GM21447 (cell line): ENCODE results near the gene E2F3.

ENCODE experiments used
- ATAC-seq: cut with Tn5 transposase; IDR thresholded peaks from one replicate; pipeline ENCODE4 v1.9.1; 2021; ENCODE audit not compliant: unreplicated experiment

E2F3 gene

DNA sequence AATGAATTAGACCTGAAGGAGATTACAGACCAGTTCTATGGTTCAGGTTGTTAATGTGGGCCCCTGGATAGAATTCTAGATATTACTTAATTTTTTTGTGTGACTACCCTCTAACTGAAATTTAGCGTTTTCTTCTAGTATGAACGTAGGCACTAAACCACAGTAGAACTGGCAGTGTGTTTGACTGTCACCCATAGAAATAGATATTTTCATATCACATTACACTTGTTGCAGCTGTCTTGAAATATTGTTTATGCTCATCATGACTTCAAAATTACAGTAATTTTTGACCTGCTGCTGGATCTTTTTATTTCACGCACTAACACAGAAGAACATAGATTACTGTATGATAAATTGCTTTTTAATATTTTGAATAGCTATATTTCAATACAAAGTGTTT, 31.6 kb downstream of the E2F3 start:
- ATAC-seq: no peak

DNA sequence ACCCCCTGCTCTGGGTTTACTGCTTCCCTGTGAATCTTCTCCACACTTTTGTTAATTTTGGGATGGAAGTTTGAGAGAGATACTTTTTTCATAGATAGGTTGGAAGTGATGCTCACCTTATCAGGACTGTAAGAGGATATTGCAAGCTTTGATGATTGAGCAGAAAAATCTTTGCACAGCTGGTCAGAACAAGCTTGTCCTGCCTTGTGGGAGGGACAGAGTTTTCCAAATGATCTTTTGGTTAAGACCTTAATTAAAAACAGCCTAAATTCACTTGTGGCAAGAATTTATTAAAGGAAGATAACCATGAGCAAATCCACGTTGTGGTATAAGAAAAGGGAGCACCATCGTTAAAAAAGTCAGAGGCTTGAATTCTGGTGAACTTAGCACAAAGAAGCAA, 32.2 kb downstream of the E2F3 start:
- ATAC-seq: no peak

DNA sequence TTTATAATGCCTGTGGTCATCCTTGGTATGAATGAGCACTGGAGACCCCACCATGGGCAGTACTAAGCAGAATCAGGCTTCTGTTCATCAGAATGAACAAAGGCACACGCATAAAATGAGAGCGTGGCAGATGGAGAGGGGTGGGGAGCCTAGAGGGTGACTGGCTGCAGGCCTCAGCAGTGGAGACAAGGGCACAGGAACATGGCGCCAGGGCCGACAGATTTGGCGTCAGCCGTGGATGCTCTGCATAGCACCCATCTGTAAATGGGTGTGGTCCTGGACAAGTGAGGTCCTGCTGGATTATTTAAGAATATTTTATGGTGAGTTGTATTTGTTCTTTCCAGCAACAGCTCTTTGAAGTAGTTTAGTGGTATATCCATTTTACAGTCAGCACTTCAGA, 33.1 kb downstream of the E2F3 start:
- no peak for ATAC-seq

DNA sequence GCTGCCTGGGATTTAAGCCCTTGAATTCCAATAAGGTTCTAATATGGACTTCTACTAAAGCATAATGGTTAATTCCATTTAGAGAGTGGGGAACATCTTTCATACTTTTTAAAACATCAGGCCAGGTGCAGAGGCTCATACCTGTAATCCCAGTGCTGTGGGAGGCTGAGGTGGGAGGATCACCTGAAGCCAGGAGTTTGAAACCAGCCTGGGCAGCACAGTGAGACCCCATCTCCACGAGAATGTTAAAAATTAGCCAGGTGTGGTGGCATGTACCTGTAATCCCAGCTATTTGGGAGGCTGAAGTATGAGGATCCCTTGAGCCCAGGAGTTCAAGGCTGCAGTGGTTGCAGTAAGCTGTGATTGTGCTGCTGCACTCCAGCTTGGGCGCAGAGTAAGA, 35.0 kb downstream of the E2F3 start:
- ATAC-seq: no peak

DNA sequence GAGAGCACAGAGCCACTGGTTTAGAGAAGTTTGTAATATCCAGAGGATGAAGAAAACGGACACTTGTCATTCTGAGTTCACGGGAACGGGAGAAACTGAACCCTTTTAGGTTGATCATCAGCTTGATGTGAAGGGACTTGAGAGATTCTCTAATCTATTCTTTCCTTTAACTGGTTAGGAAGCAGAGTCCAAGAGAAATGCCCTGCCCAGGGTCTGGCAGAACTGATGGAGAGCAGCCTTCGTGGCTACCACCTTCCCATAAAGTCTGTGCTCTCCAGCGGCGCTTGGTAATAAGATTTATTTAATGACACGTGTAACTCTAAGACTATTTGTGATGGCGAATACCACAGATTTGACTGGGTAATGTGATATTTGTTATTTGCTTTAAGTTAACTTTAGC, 36.0 kb downstream of the E2F3 start:
- ATAC-seq: no peak

DNA sequence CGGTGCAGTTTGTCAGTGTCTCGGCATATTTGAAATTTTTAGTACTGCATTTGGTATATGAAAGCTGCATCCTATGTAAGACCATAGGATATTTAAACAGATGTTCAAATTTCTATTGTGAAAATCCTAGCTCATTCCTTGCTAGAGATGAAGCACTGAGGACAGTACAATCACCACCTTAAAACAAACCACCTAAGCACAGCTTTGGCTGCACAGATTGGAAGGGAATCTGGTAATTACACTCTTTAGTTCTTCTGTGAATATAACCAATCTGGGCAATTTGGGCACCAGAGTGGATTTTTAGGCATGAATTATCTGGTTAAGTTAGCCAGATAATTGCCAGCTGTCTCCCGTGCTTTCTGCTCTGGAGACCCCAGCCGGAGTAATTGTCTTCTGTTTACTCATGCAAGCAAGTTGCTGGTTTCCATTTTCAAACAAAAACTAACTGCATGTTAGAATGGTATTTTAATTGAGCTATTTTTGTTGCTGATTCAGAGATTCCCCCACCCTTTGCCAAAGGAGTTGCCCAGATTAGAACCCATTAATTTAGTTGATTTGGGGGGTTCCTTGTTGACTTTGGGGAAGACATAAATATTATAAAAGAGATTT, 36.9 kb downstream of the E2F3 start:
- no peak for ATAC-seq

DNA sequence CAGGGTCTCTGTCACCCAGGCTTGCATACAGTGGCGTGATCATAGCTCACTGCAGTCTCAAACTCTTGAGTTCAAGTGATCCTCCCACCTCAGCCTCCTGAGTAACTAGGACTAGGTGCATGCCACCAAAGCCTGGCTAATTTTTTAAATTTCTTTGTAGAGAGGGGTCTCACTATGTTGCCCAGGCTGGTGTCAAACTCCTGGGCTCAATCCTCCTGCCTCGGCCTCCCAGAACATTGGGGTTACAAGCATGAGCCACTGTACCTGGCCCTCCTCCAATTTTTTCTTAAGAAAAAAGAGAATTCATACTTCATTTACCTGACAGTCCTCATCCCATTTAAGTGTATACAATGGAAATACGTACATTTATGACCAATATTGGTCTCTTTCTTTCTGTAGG, 37.9 kb downstream of the E2F3 start:
- no peak for ATAC-seq

DNA sequence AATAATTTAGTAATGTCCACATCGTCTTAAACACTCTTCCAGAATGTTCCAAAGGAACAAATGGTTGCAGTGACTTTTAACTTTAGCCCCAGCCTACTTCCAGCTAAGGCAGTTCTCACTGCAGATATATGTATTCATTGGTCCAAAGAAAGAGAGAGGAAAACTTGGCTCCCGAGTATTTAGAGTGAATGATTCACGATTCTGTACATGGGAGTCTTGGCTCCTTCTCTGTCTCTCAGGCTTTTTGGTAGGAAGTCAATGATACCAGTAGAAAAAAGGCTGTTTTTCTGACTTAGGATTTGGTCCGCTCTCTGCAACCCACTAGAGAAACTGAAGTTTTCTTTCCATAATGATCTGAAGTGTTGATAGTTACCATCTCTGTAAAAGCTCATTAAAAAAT, 38.6 kb downstream of the E2F3 start:
- no peak for ATAC-seq

DNA sequence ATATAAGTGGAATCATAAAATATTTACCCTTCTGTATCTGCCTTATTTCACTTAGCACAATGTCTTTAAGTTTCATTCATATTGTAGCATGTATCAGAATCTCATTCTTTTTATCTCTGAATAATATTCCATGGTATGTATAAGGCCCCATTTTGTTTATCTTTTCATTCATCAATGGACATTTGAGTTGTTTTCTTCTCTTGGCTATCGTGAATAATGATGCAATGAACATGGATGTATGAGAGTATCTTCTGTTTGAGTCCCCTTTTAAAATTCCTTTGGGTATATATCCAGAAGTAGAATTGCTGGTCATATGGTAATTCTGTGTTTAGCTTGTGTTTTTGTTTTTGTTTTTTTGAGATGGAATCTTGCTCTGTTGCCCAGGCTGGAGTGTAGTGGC, 39.6 kb downstream of the E2F3 start:
- no peak for ATAC-seq

DNA sequence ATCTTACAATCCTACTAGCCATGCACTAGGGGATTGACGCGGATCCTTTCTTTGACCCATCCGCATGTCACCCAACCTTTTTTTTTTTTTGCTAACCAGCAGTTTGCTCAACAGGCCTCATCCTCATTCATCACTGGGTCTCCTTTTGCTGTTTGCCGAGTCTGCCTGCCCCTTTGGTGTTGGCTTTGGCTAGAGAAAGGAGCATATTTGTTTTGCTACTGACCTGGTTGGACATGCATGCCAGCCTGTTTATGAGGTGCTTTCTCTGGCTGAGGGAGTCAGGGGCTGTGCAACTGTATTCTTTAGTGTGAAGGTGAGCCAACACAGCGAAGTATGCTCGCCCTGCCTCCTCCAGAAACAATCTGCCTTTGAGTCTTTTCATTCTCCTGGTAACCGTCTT, 40.2 kb downstream of the E2F3 start:
- ATAC-seq: no peak

DNA sequence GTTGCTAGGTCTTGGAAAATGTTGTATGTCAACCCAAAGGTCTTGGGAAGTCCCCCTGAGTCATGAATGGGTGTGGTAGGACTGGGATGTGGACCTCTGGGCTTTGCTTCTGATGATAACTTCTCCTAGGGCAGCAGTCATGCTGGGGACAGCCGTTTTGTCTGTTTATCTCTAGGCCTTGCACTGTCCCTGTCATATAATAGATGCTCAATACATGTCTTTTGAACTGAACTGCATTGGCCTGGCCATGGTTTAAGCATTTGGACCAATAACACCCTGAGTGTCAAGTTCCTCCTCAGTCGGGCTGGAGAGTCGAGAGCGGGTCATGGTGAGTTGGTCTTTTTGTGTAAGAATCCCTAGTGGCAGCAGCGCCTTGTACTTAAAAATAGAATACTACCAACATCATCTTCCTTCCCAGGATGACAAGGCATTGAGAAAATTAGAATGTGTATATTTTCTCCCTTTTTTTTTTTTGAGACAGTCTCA, 43.1 kb downstream of the E2F3 start:
- ATAC-seq: no peak

DNA sequence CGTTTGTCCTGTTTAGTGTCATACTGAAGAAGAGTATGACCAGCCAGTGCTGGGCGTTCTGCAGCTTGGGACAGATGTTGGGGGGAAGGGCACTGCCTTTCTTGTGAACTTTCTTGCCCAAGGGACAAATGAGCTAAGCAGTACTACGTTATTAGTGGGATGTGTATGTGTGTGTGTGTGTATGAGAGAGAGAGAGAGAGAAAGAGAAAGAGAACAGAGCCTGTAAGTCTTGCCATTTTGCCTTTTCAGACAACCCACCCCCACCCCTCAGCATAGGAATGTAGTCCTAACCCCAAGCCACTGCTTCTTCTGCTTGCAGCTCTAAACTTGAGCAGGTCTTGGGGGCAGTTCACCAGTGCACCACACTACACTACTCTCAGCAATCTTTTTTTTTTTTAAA, 45.5 kb downstream of the E2F3 start:
- ATAC-seq: no peak

DNA sequence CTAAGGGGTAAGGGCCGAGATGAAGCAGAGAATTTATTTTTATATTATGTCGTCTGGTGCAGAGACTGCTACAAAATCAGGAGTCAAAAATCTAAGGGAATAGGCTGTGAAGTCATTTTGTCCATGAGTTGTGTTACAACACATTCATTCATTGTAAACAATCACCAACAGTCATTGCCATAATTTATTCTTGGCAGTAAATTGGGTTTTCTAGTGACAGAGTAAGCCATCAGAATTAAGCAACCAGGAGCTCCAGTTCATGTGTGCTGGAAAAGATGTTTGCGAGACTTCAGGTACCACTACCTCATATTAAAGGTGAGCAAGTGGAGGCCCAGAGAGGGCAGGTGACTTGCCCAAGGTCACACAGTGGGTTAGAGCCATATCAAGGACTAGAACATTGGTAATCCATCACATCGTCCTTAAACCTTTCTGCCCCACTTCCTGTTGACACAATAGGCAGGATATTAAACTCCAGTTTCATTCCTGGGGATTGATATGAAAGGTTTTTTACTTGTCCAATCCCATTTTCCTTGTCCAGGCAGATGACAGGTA, 46.0 kb downstream of the E2F3 start:
- ATAC-seq: no peak

DNA sequence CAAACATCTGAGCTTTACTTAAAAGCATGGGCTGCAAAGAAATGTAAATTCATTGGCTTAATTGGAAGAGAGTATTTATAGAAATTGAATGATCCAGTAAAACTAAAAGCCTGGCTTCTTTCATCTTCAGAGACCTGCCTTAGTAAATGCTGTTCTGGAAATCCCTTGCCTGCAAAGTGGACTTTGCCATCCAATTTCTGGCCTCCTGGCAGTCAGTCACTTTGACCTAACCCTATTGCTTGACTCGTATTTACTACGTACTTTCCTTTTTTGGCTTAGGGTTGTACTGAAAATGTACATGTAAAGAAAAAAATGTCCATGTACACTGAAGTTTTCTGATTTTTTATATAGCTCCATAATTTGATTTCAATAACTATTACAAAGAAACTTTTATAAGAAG, 47.1 kb downstream of the E2F3 start:
- no peak for ATAC-seq

DNA sequence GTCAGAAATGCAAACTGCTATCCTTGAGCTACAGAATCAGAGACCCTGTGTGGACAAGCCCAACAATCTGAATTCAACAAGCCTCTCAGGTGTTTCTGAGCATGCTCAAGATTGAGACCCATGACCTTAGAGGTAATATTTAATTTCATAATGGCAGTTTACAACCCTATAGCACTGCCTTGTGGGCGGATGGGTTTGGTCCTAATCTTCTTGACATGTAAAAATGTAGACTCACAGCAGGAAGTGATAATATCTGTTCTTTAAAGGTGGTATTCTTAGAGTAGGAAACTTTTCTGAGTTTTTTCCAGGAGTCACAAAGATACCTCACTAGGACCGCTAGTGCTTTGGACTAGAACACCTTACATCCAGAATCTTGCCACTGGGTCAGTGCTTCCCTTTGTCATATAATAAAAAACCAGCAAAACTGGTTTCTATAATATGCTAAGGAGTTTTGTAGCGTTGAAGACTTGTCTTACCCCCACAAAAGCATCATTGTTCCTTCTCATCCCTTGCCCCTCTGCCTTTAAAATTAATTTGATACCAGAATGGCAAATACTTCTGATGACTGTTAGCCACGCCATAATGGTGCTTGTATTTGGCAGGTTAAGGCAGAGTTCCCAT, 52.6 kb downstream of the E2F3 start:
- ATAC-seq: no peak

DNA sequence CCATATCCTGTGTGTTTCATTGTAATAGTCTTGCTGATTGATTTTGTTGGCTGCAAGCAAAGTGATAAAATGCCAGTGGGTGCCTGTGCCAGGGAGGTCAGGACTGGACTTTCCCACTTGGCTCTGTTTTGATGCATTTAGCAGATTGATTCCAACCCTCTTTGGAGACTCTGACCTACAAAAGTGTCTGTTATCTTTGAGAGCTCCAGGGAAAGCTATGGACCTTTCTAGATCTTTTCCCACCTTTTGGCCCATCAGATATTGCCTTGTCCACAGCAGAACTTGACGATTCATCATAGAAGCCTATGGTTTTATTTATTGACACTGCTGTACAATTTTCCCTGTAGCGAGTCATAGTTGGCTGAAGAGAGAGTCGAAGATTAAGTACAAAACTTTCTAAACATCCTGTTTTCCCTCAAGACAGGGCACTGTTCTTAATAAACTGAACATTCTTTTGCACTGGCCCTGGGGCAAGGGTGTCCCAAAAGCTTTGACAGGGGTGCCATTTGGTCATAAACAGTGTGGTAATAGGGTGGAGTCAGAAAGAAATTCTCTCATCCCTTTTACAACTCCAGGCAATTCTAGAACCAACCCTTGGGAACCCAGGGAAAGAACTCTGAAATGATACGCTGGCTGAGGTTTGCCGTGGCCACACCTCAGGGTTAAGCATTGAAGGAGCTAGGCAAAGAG, 53.7 kb downstream of the E2F3 start:
- ATAC-seq: no peak

DNA sequence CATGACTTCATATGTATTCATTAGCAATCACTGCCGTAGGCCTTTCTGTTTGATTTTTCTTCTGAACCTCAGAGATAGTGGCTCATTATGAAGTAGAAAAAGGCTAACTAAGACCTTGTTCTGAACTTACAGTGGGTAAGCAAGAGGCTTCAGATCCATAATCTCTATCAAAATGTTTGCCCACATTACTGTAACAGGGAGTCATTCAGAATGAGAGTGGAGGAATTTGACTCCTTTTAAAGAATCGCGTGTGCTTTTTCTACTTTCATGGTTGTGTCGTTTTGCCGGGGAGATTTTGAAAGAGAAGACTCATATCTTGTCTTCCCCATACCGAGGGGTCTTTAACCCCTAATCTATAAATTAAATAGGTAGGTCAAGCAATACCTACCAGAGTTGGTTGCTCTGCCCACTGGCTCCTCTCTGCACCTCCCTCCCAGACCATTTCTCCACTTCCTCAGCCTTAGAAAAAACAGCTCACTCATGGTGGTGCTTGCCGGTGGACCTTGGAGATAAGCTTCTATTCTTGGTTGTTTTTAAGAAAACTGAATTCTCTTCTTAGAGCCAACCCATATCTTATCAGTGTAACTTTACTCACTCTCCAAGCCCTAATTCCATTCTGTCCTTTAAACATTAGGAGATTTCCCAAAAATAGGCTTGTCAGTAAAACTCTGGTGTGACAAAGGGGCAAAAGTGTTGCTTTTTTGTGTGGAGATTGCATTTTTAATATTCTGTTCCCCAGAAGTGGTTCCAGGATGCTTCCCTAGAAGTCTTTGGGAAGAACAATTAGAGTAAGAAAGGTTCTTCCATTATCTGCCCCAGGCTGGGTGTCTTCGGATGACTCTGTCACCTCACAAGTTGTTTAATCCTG, 56.6 kb downstream of the E2F3 start:
- ATAC-seq: no peak

DNA sequence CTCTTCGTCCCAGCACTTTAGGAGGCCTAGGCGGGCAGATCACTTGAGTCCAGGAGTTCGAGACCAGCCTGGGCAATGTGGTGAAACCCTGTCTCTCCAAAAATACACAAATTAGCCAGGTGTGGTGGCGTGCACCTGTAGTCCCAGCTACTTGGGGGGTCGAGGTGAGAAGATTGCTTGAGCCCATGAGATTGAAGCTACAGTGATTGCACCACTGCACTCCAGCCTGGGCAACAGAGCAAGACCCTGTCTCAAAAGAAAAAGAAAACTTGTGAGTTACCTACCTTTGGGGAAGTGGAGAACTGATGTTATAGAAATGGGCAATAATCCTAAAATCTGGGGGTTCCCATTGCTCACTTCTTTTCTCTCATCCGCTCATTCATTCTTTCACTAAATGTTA, 58.0 kb downstream of the E2F3 start:
- no peak for ATAC-seq

DNA sequence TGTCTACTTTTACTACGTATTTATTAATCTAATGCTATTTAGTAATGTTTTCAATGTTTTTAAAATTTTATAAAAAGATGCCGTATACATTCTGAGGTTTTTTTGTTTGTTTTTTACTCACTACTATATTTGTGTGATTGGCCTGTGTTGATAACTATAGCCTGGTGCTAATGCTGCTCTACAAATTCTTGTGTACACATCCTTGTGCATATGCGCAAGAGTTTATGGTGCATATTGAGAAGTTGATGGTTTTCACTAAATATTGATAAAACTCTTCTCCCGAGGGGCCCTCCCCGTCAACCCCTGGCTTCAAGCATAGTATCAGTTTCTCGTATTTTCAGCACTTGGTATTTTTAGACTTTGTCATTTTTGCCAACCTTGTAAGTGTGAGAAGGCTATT, 59.9 kb downstream of the E2F3 start:
- ATAC-seq: no peak

DNA sequence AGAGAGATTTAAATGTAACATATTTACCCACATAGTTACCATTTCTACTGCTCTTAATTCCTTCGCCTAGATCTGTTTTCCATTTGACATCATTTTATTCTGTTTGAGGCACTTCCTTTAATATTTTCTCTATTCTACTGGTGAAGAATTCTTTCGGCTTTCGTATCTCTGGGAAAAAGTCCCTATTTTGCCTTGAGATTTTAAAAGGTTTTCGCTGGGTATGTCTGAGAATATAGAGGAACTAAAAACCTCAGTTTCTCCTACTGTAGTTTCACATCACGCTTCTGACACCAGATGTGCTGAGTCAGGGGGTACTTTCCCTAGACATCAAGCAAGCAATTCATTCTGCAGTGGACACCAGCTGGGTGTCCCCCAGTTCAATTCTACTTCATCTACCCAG, 61.7 kb downstream of the E2F3 start:
- peak; percentile 58 for ATAC-seq

DNA sequence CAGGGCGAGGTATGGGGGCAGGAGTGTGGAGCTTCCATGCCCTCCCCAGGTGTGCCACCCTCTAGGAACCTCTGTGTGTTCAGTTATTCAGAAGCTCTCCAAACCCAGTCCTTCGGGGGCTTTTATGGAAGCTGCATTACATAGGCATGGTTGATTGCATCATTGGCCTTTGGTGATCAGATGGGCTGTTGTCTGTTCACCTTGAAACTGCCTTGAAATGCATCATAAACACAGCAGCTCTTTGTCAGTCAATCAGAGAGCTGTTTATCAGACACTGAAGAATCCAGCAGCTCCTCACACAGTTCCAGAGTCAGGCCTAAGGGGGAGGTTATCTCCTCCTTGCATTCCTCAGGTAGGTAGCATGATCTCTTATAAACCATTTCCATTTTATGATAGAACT, 62.4 kb downstream of the E2F3 start:
- ATAC-seq: peak; percentile 18
